CD14-positive monocyte (primary cell): Measurements from ENCODE around the gene PDLIM5. TPM values are rescaled to one million over a fixed set of nuclear protein-coding genes. Genes with fewer than 3 reads are reported as not detected.

ENCODE experiments used
- DNase-seq, 3 donors: peaks; one replicate each; pipeline ENCODE4 v3.0.0-alpha.2; 2011 to 2022
- H2AFZ ChIP-seq: 2 replicates; pipeline ENCODE4 v1.6.0; 2012; ENCODE audit warnings: mild to moderate bottlenecking, low read depth, low read length, inconsistent platforms; ENCODE audit not compliant: insufficient read depth, poor library complexity, severe bottlenecking
- H3K27ac ChIP-seq, 2 donors: 1 replicate in 1 of 2; 2 replicates in 1 of 2; pipeline ENCODE4 v1.5.1; 2012 to 2013; ENCODE audit warnings: low read length in 2 of 2, control low read depth in 1 of 2, inconsistent platforms in 1 of 2, low read depth in 1 of 2, mild to moderate bottlenecking in 1 of 2
- H3K27me3 ChIP-seq, 2 donors: one replicate each; pipeline versions ENCODE4 v1.6.0 to v1.6.1; 2011 to 2013; ENCODE audit warnings: low read length in 2 of 2; ENCODE audit not compliant: control insufficient read depth in 2 of 2, insufficient read depth in 2 of 2
- H3K36me3 ChIP-seq, 2 donors: replicated peaks in 1 of 2; 1 replicate in 1 of 2; 2 replicates in 1 of 2; pipeline versions ENCODE4 v1.5.1 to v1.6.1; 2012 to 2013; ENCODE audit warnings: low read length in 2 of 2, control low read depth in 1 of 2, inconsistent platforms in 1 of 2, mild to moderate bottlenecking in 1 of 2; ENCODE audit not compliant: insufficient read depth in 2 of 2, control insufficient read depth in 1 of 2
- H3K4me1 ChIP-seq, 2 donors: 1 replicate in 1 of 2; 2 replicates in 1 of 2; pipeline versions ENCODE4 v1.5.1 to v1.6.1; 2012 to 2013; ENCODE audit warnings: low read length in 2 of 2, control low read depth in 1 of 2, inconsistent platforms in 1 of 2, mild to moderate bottlenecking in 1 of 2, moderate library complexity in 1 of 2; ENCODE audit not compliant: insufficient read depth in 2 of 2, control insufficient read depth in 1 of 2
- H3K4me2 ChIP-seq: replicated peaks from 2 replicates; pipeline ENCODE3; 2012; ENCODE audit warnings: low read length, moderate library complexity, mild to moderate bottlenecking; ENCODE audit not compliant: poor library complexity, severe bottlenecking; ENCODE audit errors: extremely low read depth
- H3K4me3 ChIP-seq, 3 experiments: fragments of 200-600 bp in 1 of 3; sonication (generic) in 1 of 3; replicated peaks in 1 of 3; 1 replicate in 2 of 3; 2 replicates in 1 of 3; pipeline ENCODE4 v1.5.1; 2011 to 2013; ENCODE audit warnings: low read length in 3 of 3, mild to moderate bottlenecking in 3 of 3, control low read depth in 2 of 3, low read depth in 2 of 3, inconsistent platforms in 1 of 3, moderate library complexity in 1 of 3
- H3K79me2 ChIP-seq: 2 replicates; pipeline ENCODE4 v1.6.0; 2012; ENCODE audit warnings: mild to moderate bottlenecking, control low read depth, inconsistent platforms, low read length, moderate library complexity; ENCODE audit not compliant: insufficient read depth
- H3K9ac ChIP-seq: 2 replicates; pipeline ENCODE4 v1.6.0; 2017; ENCODE audit warnings: low read length, mild to moderate bottlenecking; ENCODE audit not compliant: insufficient read depth, poor library complexity, severe bottlenecking
- H3K9me3 ChIP-seq, 2 donors: replicated peaks in 1 of 2; 1 replicate in 1 of 2; 2 replicates in 1 of 2; pipeline versions ENCODE4 v1.5.1 to v1.6.1; 2012 to 2013; ENCODE audit warnings: low read length in 2 of 2, control low read depth in 1 of 2; ENCODE audit not compliant: control insufficient read depth in 1 of 2, insufficient read depth in 1 of 2
- H4K20me1 ChIP-seq: 2 replicates; pipeline ENCODE4 v1.6.0; 2012; ENCODE audit warnings: mild to moderate bottlenecking, low read length, control low read depth, moderate library complexity; ENCODE audit not compliant: insufficient read depth
- H3K27ac Mint-ChIP-seq, 7 donors: one replicate each; pipeline ENCODE4 v1.8.0; 2020; ENCODE audit warnings: mild to moderate bottlenecking in 7 of 7, mixed read lengths in 7 of 7, moderate library complexity in 6 of 7, inconsistent platforms in 2 of 7
- H3K27me3 Mint-ChIP-seq, 3 donors: one replicate each; pipeline ENCODE4 v1.8.0; 2021 to 2022; ENCODE audit warnings: low read depth in 3 of 3, mild to moderate bottlenecking in 3 of 3, mixed read lengths in 3 of 3, moderate library complexity in 3 of 3, inconsistent platforms in 1 of 3
- H3K36me3 Mint-ChIP-seq, 2 donors: one replicate each; pipeline ENCODE4 v1.8.0; 2020; ENCODE audit warnings: mixed read lengths in 2 of 2, inconsistent platforms in 1 of 2, mild to moderate bottlenecking in 1 of 2
- H3K4me1 Mint-ChIP-seq: one replicate; pipeline ENCODE4 v1.8.0; 2020; ENCODE audit warnings: mild to moderate bottlenecking, mixed read lengths
- H3K4me3 Mint-ChIP-seq, 2 donors: one replicate each; pipeline ENCODE4 v1.8.0; 2020; ENCODE audit warnings: mild to moderate bottlenecking in 2 of 2, mixed read lengths in 2 of 2, moderate library complexity in 1 of 2
- H3K9me3 Mint-ChIP-seq, 7 donors: one replicate each; pipeline ENCODE4 v1.8.0; 2020 to 2022; ENCODE audit warnings: mixed read lengths in 7 of 7, mild to moderate bottlenecking in 6 of 7, moderate library complexity in 6 of 7, inconsistent platforms in 2 of 7
- CTCF ChIP-seq: fragments of 200-600 bp; IDR thresholded peaks from one replicate; pipeline ENCODE4 v1.8.0; 2022; ENCODE audit warnings: antibody characterized with exemption, mild to moderate bottlenecking
- WGBS: methylation state at CpG from one replicate; pipeline ENCODE4 v1.1.5; 2013; ENCODE audit warnings: missing lambda C conversion rate; ENCODE audit not compliant: insufficient coverage; 5-methylcytosine and 5-hydroxymethylcytosine counted together
- intact Hi-C, 2 donors: fragments of 100-400 bp; cut with micrococcal nuclease; formaldehyde crosslinking; loops; one replicate each; pipeline versions ENCODE4 v1.15.0 to v1.15.1; 2023
- polyA plus RNA-seq, 3 donors: library from polyadenylated mRNA; depleted of rRNA in 1 of 3; unstranded in 2 of 3; stranded (reverse) in 1 of 3; fragments of 300-500 nt in 2 of 3; fragments of >200 nt in 1 of 3; fragmentation: Illumina TruSeq in 2 of 3; gene quantifications; 1 replicate in 2 of 3; 2 replicates in 1 of 3; pipeline ENCODE4 v1.2.3, GENCODE V29; 2012 to 2021

Gene PDLIM5
- polyA plus RNA-seq, 3 donors = 75.3 to 105 (median 80.9) TPM

GRCh38 chr4:94641702-94642560 lies 190.2 kb downstream of the PDLIM5 start:
- Histone ChIP-seq H3K4me1 (no peaks in the 10 kb centered on the region), H3K27ac (no peak overlapping the region), H4K20me1 (no peaks in the 10 kb centered on the region), H3K36me3 (peaks cover 11 to 60% of the 10 kb centered on the region in 2 donors), H3K9me3 (no peaks in the 10 kb centered on the region), H3K27me3 (no peaks in the 10 kb centered on the region), H3K9ac (no peak overlapping the region), H3K4me2 (no peak overlapping the region), H2AFZ (no peak overlapping the region), H3K79me2 (no peaks in the 10 kb centered on the region), H3K4me3 (no peak overlapping the region)
- no peak for TF ChIP-seq CTCF
- no peak overlapping the region for H3K4me3 Mint-ChIP-seq
- intact Hi-C loops = no loop called here
- no CpG with 5 or more reads among the region's 3 CpGs for WGBS
- no peak overlapping the region for H3K27ac Mint-ChIP-seq
- peaks cover 0 to 2% (median 0%) of the 10 kb centered on the region in 7 donors for H3K9me3 Mint-ChIP-seq
- peaks cover 43 to 57% of the 10 kb centered on the region in 2 donors for H3K36me3 Mint-ChIP-seq
- H3K4me1 Mint-ChIP-seq = no peaks in the 10 kb centered on the region
- no peak for DNase-seq
- H3K27me3 Mint-ChIP-seq = no peaks in the 10 kb centered on the region

GRCh38 chr4:94642561-94642866 lies 190.8 kb downstream of the PDLIM5 start:
- H3K36me3 Mint-ChIP-seq = peaks cover 42 to 58% of the 10 kb centered on the region in 2 donors
- Histone ChIP-seq H4K20me1 (no peaks in the 10 kb centered on the region), H3K27me3 (no peaks in the 10 kb centered on the region), H3K9me3 (no peaks in the 10 kb centered on the region), H3K27ac (no peak overlapping the region), H3K9ac (no peak overlapping the region), H2AFZ (no peak overlapping the region), H3K4me3 (no peak overlapping the region), H3K4me2 (no peak overlapping the region), H3K36me3 (peaks cover 11 to 62% of the 10 kb centered on the region in 2 donors), H3K4me1 (no peaks in the 10 kb centered on the region), H3K79me2 (no peaks in the 10 kb centered on the region)
- no peak overlapping the region for H3K27ac Mint-ChIP-seq
- H3K4me1 Mint-ChIP-seq = no peaks in the 10 kb centered on the region
- H3K9me3 Mint-ChIP-seq = peaks cover 0 to 2% (median 0%) of the 10 kb centered on the region in 7 donors
- no peaks in the 10 kb centered on the region for H3K27me3 Mint-ChIP-seq
- no peak for DNase-seq
- TF ChIP-seq CTCF = no peak
- H3K4me3 Mint-ChIP-seq = no peak overlapping the region
- 100% methylated on average over 1 of the region's 2 CpGs for WGBS
- intact Hi-C loops = no loop called here
